ENCODE data around the gene LRRTM2. TPM values are rescaled to one million over a fixed set of nuclear protein-coding genes. Genes with fewer than 3 reads are reported as not detected.

The LRRTM2 gene
- total RNA-seq, 4 donors from 2014 or later = 0.20 to 3.7 (median 0.81) TPM

DNA sequence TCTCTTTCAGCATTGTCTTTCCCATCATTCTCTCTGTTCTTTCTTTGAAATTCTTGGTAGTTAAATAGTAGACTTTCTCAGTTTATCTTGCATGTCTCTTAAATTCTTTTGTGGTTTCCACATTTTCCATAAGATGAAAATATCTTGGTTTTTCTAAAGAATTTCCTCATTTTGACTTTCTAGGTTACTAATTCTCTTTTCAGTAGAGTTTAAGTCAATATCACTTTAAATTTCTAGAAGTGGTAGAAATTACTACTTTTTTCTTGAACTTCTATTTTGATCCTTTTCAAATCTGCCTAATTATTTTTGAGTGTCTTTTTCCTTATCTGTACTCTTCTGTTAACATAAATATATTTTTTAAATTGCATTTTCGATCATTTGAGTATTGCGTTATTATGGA, 23.6 kb upstream of the LRRTM2 start:
- TF ChIP-seq EP300 (IDR thresholded peaks at IDR 0.05) (no peak), POLR2A (IDR thresholded peaks at IDR 0.05) (no peak)
- TF ChIP-seq, protein P1, sequence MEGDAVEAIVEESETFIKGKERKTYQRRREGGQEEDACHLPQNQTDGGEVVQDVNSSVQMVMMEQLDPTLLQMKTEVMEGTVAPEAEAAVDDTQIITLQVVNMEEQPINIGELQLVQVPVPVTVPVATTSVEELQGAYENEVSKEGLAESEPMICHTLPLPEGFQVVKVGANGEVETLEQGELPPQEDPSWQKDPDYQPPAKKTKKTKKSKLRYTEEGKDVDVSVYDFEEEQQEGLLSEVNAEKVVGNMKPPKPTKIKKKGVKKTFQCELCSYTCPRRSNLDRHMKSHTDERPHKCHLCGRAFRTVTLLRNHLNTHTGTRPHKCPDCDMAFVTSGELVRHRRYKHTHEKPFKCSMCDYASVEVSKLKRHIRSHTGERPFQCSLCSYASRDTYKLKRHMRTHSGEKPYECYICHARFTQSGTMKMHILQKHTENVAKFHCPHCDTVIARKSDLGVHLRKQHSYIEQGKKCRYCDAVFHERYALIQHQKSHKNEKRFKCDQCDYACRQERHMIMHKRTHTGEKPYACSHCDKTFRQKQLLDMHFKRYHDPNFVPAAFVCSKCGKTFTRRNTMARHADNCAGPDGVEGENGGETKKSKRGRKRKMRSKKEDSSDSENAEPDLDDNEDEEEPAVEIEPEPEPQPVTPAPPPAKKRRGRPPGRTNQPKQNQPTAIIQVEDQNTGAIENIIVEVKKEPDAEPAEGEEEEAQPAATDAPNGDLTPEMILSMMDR (IDR thresholded peaks at IDR 0.05) = no peak
- DNase-seq (ENCODE audit: low spot score in 2 of 2) = no peak
- H3K9me3 ChIP-seq = no peaks in the 10 kb centered on the region
- H3K4me1 ChIP-seq = peaks cover 0 to 30% (median 0%) of the 10 kb centered on the region in 4 donors
- H3K27me3 ChIP-seq = no peaks in the 10 kb centered on the region
- peaks cover 0 to 34% (median 2%) of the 10 kb centered on the region in 3 donors for H3K36me3 ChIP-seq
- 83 to 88% methylated on average over 2 of the region's 2 CpGs for WGBS, 2 donors
- H3K27ac ChIP-seq = no peak overlapping the region
- no peak overlapping the region for H3K4me3 ChIP-seq

- Histone ChIP-seq H3K36me3 (peaks cover 0 to 33% (median 2%) of the 10 kb centered on the region in 3 donors), H3K27me3 (no peaks in the 10 kb centered on the region), H3K4me1 (peaks cover 0 to 30% (median 0%) of the 10 kb centered on the region in 4 donors), H3K27ac (no peak overlapping the region), H3K9me3 (no peaks in the 10 kb centered on the region), H3K4me3 (no peak overlapping the region)
- DNase-seq (ENCODE audit: low spot score in 2 of 2) = no peak
- TF ChIP-seq POLR2A (IDR thresholded peaks at IDR 0.05) = no peak
- no peak for TF ChIP-seq EP300 (IDR thresholded peaks at IDR 0.05)
- TF ChIP-seq, protein P1 (IDR thresholded peaks at IDR 0.05) = no peak
- 98 to 100% methylated on average over 1 of the region's 1 CpG for WGBS, 2 donors
Measured at GRCh38 chr5:138898299-138898698, 23.2 kb upstream of the LRRTM2 start.

DNA sequence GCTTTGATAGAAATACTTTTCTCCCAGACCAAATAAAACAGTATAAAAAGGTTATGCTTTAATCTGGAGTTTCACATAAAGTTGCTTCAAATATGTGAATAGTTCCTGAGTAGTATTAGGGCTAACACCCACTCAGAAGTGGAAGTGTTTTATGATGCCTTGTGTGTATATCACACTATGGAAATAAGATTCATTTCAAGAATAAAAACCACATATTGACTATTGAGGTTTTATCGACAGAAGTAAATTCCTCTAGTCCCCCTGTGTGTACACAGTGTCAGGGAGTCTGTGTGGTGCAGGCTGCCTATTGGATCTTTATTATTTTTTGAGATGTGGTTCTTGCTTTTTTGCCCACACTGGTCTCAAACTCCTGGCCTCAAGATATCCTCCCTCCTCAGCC, 20.8 kb upstream of the LRRTM2 start:
- 51 to 62% methylated on average over 1 of the region's 1 CpG for WGBS, 2 donors
- Histone ChIP-seq H3K27ac (no peak overlapping the region), H3K27me3 (no peaks in the 10 kb centered on the region), H3K4me3 (no peak overlapping the region), H3K36me3 (peaks cover 0 to 42% (median 3%) of the 10 kb centered on the region in 3 donors), H3K4me1 (peaks cover 0 to 25% (median 0%) of the 10 kb centered on the region in 4 donors), H3K9me3 (no peaks in the 10 kb centered on the region)
- TF ChIP-seq, protein P1 (IDR thresholded peaks at IDR 0.05) = no peak
- no peak for TF ChIP-seq POLR2A (IDR thresholded peaks at IDR 0.05)
- no peak for TF ChIP-seq EP300 (IDR thresholded peaks at IDR 0.05)
- DNase-seq (ENCODE audit: low spot score in 2 of 2) = no peak

GRCh38 chr5:138890644-138891043, 15.5 kb upstream of the LRRTM2 start:
- H3K9me3 ChIP-seq = no peaks in the 10 kb centered on the region
- TF ChIP-seq, protein P1 (IDR thresholded peaks at IDR 0.05) = no peak
- no peak for TF ChIP-seq EP300 (IDR thresholded peaks at IDR 0.05)
- H3K36me3 ChIP-seq = peaks cover 0 to 71% (median 17%) of the 10 kb centered on the region in 3 donors

GRCh38 chr5:138889994-138890393, 14.9 kb upstream of the LRRTM2 start:
- Histone ChIP-seq H3K27me3 (no peaks in the 10 kb centered on the region), H3K4me3 (no peak overlapping the region), H3K27ac (no peak overlapping the region), H3K9me3 (no peaks in the 10 kb centered on the region), H3K4me1 (no peaks in the 10 kb centered on the region), H3K36me3 (peaks cover 0 to 71% (median 17%) of the 10 kb centered on the region in 3 donors)
- TF ChIP-seq, protein P1 (IDR thresholded peaks at IDR 0.05) = no peak
- no peak for DNase-seq (ENCODE audit: low spot score in 2 of 2)

More at GRCh38 chr5:138890644-138891043, 15.5 kb upstream of the LRRTM2 start:
- no peak for DNase-seq (ENCODE audit: low spot score in 2 of 2)
- H3K27me3 ChIP-seq = no peaks in the 10 kb centered on the region
- peaks cover 0 to 3% (median 0%) of the 10 kb centered on the region in 4 donors for H3K4me1 ChIP-seq
- H3K4me3 ChIP-seq = no peak overlapping the region
- no peak overlapping the region for H3K27ac ChIP-seq

Data from tibial nerve (tissue), 4 donors.